GM10266 (cell line): ENCODE results near the gene GPN3.
A peak's percentile ranks its signal among the peaks of the same experiment; 100 is the strongest.

Experiments
- DNase-seq: peaks from one replicate; pipeline ENCODE4 v3.0.0; 2012; ENCODE audit errors: extremely low spot score
- CTCF ChIP-seq: IDR thresholded peaks from 2 replicates; pipeline ENCODE4 v1.5.1; 2012; ENCODE audit warnings: mild to moderate bottlenecking, low read depth; ENCODE audit not compliant: control insufficient read depth, insufficient read depth; ENCODE audit errors: missing control alignments

GPN3 gene

DNA sequence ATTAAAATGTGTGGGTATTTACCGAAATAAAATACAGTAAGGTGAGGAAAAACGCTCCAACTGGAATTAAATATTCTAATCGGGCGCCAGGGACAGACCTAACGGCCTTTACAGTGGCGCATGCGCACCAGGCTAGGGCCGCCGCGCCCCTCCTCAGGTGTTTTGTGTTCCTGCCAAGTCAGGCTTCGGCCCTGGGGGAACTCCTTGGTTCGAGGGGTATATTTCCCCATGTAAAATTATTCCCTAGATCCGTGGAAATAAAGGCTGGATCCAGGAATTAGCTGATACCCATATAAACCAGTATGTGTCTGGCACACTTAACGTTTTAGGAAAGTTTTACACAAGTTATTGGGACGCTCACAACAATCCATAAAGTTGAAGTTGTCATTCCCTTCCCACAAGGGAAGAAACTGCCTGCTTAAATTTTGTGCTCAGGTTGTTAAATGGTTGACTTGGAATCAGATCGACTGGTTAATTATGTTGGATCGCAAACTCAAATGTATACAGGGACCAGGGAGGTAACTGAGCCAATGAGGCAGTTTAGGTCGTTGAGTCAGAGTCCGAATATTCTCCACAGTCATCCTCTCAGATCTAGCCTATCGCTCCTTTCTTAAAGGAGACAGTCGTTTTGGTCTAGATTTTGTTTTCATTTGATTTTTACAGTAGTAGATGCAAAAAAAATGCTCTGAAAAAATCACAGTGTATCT is 63.9 kb downstream of the GPN3 start:
- no peak for TF ChIP-seq CTCF
- DNase-seq: peak; percentile 84

DNA sequence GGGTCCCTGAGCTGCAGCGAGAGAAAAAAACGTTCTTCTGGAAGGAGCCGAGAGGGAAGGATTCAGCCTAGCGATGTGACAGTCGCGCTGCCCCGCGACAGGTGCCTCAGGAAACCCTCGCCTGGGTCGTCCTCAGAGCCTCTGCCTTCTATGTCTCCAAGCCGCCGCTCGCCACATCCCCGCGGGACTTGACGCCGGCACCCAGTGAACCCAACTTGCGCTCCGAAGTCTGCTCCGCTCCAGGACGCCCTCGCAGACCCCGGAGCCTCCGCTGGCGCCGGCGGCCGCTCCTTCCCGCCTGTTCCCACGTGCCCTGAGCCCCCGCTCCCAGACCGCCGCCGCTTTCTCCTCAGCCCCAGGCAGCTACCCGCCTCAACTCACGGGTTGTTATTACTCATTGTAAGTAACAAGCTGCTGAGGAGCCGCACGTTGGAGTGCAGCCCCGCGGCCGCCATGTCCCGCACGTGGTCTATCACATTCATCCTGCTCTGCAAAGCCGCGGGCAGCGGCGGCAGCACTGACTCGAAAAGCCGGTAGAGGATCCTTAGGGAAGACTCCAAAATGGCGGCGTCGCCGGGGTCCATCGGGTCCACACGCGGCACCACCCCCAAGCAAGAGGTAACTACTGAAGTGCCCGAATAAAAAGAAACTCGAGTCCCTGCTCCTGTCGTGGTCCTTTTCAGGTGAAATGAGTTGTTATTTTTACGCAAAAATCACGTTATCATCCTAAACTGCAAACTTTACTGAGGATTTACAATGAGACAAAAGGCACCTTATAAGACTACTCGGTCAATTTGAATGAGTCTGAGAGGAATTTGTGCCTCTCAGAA is 64.7 kb downstream of the GPN3 start, which contains the start of gene ANAPC7:
Gene ANAPC7, minus strand, starts transcription at position 563 of the 830 bp plus-strand sequence. Its CDS starts 81 bp downstream, at position 482.
- peak; percentile 90 for DNase-seq
- no peak for TF ChIP-seq CTCF
